ENCODE measurements around the gene C22orf15.

The C22orf15 gene

DNA sequence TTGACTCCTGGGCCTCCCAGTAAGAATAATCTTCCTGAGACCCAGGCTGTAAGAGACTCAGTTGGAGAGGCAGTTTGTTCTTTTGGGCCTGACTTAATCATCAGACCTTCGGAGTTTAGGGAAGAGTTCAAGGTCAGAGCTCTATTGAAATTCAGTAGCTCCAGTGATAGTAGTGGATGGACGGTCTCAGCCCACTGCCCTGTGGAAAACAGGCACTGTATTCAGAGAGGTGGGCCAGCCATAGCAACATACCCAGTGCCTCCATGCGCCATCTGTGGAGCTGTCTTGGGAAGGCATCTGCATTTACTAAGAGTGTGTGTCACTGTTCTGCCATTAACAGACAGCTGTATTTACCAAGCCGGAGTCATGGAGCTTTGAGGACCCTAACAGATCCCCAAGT is 26.8 kb downstream of the C22orf15 start:
- DNase-seq = no peak

GRCh38 chr22:23790819-23791737 is 28.3 kb downstream of the C22orf15 start:
- DNase-seq = no peak

DNA sequence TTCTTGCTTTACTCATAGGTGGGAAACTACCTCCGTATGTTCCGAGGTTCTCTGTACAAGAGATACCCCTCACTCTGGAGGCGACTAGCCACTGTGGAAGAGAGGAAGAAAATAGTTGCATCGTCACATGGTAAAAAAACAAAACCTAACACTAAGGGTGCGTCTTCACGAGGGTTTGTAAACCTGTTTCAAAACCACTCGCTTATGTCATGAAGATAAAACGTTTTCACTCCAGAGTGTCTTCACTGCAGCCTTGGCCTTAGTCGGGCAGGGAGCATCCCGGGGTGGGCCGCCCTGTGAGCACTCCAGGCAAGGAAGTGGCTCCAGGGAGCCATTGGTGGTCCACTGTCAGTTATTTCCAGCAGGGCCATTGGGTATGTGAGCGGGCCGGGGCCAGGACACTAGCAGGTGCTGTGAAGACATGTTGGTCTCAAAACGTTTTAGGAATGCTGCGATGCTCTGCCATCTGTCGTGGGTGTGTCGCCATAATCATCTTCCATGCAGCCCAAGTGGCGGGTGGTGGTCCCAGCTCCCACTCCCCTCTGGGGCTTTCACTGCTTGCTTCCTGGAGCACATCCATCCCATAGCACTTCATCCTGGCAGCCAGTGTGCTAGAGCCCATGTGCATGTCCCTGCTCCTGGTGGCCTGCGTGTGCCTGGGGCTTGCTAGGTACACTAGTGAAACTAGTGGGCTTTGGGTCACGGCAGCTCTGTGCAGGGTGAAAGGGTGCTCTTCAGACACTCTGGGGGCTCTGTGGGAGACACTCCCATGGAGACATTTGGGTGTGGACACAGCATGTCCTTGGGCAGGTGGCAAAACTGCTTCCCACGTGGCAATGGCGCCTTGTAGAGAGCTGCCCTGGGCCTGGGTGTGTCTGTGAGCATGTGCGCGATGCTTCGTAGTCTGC is 29.2 kb downstream of the C22orf15 start:
- DNase-seq = no peak

DNA sequence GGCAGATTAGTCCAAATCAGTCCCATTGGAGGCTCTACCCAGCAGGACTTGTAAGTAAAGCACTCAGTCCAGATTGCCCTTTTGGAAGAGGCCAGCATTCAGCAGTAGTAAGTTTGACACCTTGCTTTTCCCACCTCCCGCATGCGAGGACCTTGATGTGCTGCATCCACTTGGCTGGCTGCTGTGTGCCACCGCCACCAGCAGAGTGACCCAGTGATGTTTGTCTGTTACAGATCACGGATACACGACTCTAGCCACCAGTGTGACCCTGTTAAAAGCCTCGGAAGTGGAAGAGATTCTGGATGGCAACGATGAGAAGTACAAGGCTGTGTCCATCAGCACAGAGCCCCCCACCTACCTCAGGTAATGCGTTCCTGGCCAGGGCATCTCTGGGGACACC is 30.5 kb downstream of the C22orf15 start:
- DNase-seq = no peak

DNA sequence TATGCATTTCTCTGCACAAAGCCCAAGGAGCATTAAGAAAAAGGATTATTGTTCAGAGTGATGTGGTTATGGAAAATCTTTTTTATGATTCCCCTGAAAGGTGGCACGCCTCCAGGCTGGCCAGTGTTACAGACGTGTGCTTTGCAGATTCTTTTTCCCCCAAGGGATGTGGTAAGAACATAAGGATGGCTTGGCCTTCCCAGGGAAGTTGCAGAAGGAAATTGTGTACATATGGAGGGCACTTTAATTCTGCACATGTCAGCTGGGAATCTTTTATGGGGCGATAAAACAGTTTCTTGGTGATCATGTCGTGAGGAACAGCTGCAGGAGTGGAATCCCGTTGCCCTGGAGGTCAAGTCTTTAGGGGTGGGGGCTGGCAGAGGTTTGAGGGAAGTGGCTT is 33.7 kb downstream of the C22orf15 start:
- no peak for DNase-seq

DNA sequence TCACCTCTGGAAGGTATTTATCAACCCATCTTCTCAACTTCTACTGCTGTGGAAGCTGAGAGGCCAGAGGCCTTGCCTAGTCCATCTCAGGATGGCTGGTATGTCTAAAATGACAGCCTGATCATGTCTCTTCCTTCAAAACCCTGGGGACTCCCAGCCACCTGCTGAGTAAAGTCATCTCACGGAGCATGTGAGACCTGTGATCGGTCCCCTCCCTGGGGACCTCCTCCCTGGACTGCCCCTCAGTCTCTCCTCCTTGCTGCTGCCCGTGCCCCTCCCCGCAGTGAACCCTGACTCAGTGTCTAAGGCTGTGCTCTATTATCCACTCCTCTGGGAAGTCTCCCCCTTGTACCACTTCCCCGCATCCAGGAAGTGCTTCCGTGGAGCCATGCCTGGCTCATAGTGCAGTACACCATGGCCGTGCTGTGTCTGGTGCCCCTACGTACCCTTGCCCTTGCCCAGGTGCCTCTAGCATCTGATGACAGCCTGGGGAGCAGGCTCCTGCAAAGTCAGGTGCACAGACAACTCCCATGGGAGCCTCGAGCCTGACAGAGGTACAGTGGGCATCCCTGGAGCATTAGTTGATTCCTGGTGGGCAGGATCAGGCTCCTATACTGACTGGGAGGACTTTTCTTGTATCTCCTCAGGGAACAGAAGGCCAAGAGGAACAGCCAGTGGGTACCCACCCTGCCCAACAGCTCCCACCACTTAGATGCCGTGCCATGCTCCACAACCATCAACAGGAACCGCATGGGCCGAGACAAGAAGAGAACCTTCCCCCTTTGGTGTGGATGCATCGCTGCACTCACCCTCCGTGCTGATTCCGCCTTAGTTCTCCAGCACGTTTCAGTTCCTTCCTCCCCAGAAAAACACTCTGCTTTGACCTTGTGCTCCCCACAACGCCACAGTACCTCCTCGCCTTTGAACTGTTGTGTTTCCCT is 37.8 kb downstream of the C22orf15 start:
- DNase-seq = no peak

- no peak for DNase-seq
These were observed 38.5 kb downstream of the C22orf15 start for GRCh38 chr22:23801238-23801821.

- no peak for DNase-seq
These were observed 39.1 kb downstream of the C22orf15 start for GRCh38 chr22:23801886-23802377.

DNA sequence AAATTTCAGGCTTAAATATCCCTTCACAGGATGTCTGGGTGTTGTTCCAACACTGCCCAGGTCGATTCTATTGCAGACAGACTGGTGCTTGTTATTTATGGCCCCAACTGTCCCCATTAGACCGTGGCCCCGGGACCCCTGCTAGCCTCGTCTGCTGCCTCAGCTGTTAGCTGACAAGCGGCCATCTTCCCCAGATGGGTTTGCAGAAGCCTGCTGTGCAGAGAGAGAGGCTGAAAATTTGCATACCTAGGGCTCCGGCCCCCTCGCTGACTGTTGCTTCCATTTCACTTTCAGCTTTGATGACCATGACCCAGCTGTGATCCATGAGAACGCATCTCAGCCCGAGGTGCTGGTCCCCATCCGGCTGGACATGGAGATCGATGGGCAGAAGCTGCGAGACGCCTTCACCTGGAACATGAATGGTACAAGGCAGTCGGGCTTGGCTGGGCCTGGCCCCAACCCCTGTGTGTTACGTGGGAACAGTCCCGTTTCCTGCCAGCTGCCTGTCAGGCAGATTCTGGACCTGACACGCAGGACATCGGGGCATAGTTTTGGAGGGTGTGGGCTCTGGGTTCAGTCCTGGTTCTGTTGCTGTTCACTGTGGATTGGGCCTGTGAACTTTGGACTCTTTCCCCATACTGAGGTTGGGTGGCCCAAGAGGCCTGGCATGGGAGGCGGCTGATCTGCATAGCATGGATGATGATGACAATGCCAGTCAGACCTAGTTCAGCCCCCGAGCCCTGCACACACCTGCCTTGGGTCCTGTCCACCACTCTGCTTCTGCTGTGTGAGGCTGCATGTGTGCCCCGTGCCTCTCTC is 40.4 kb downstream of the C22orf15 start:
- DNase-seq = no peak

- DNase-seq = no peak
These were observed 42.0 kb downstream of the C22orf15 start for GRCh38 chr22:23804781-23805291.

- no peak for DNase-seq
These were observed 44.0 kb downstream of the C22orf15 start for GRCh38 chr22:23806837-23807236.

DNA sequence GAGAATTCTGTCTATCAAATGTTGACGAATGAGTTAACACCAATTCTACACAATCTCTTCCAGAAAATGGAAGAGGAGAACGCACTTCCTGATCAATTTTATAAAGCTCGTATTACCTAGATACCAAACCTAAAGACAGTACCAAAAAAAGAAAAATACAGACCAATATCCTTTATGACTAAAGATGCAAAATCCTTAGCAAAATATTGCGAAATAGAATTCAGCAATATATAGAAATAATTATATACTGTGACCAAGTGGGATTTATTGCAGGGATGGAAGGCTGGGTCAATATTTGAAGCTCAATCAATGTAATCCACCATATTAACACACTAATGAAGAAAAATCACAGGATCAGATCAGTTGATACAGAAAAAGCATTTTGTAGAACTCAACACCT is 49.6 kb downstream of the C22orf15 start:
- DNase-seq = no peak
